Activated naive CD4-positive, alpha-beta T cell treated with anti-CD3 and anti-CD28 coated beads, Interleukin-2, amount 50 U/mL, for 72 hours (primary cell): ENCODE measurements around the gene HSD3B1. TPM values are rescaled to one million over a fixed set of nuclear protein-coding genes. Genes with fewer than 3 reads are reported as not detected.
"Not testable (repeated sequence)": the region's sequence is repeated elsewhere in the genome, so short reads cannot be mapped to it uniquely, and the experiment has no call there.

Experiments
- ATAC-seq, 2 donors: fragments of 150-1000 bp; cut with Tn5 transposase; 2 replicates each; pipeline ENCODE4 v1.10.0; 2021; ENCODE audit warnings: mild to moderate bottlenecking in 2 of 2, moderate library complexity in 2 of 2
- DNase-seq, 2 donors: peaks; one replicate each; pipeline ENCODE4 v3.0.0; 2021 to 2022; ENCODE audit warnings: low spot score in 2 of 2
- H3K27ac Mint-ChIP-seq, 2 donors: one replicate each; pipeline ENCODE4 v1.8.0; 2022; ENCODE audit warnings: mild to moderate bottlenecking in 2 of 2, mixed read lengths in 2 of 2
- H3K36me3 Mint-ChIP-seq, 2 donors: one replicate each; pipeline ENCODE4 v1.8.0; 2022; ENCODE audit warnings: mixed read lengths in 2 of 2
- H3K9me3 Mint-ChIP-seq, 2 donors: one replicate each; pipeline ENCODE4 v1.8.0; 2022; ENCODE audit warnings: mixed read lengths in 2 of 2
- total RNA-seq, 2 donors: library from RNA; stranded (reverse); gene quantifications; one replicate each; pipeline ENCODE4 v1.2.3, GENCODE V29; 2022

HSD3B1 gene
- total RNA-seq, 2 donors from 2014 or later: not detected

DNA sequence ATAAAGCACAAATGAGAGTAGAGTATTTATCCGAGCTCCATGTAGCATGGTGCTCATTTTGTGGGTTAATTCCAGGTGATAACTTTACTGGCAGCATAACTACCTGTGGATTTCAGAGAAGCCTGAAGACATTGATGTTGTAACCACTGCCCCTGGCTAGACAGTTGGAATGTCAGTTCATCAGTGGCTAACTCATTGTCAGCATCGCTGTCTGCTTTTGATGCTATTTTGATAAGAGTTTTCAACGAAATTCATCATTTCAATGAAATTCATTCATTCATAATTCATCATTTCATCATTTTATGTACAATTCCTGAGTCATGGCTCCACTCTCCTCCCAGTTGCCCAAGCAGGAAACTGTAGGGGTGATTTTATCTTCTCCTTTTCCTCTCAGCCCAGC, 34.4 kb downstream of the HSD3B1 start:
- H3K27ac Mint-ChIP-seq: no peak overlapping the region
- DNase-seq (no peak), ATAC-seq (no peak)
- peaks cover 0 to 4% of the 10 kb centered on the region in 2 donors for H3K9me3 Mint-ChIP-seq
- H3K36me3 Mint-ChIP-seq: no peaks in the 10 kb centered on the region

DNA sequence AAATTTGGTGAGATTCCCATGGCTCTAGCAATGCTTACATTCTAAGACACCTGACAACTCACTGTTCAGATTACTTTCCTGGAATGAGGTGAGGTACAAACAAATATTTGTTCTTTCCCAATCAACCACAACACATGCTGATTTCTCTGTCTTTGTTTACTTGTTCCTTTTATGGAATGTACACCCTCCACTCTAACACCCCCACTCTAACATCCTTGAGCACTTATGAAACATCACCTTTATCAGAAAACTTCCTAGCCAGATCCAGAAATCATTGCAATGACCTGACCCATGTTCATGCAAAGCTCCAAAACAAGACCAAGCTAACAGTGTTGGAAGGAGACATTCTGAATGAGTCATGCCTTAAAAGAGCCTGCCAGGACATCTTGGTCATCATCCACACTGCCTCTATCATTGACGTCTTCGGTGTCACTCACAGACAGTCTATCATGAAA, 35.5 kb downstream of the HSD3B1 start:
- Mint-ChIP-seq H3K9me3 (peaks cover 0 to 4% of the 10 kb centered on the region in 2 donors), H3K36me3 (no peaks in the 10 kb centered on the region), H3K27ac (no peak overlapping the region)
- DNase-seq (no peak), ATAC-seq (no peak)

DNA sequence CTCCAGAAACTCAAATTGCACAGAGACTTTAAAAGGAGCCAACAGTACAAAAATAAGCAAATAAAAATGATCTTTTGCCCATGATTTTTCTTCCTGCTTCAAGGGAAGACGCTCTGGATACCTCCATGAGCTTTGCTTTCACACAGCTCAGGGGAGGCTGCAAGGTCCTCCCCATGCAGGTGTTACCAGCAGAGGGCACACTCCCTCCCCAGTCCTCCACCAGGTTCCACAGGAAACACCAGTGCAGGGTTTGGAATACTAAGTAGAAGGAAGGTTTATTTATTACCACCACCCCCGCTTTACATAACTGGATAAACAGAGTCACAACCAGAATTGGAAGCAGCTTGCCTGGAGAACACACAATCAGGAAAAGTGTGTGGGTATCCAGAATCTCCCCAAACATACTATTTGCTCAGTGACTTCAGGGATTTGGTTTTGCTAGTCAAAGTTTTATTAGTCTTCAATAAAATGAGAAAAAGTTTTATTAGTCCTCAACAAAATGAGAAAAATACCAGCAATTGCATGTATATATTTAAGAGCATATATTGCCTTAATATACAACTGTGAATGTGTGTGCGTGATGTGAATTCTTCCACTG, 37.3 kb downstream of the HSD3B1 start:
- DNase-seq (no peak), ATAC-seq (peak in 1 of 2 donors; percentile 35)
- no peaks in the 10 kb centered on the region for H3K9me3 Mint-ChIP-seq
- no peaks in the 10 kb centered on the region for H3K36me3 Mint-ChIP-seq
- H3K27ac Mint-ChIP-seq: no peak overlapping the region

DNA sequence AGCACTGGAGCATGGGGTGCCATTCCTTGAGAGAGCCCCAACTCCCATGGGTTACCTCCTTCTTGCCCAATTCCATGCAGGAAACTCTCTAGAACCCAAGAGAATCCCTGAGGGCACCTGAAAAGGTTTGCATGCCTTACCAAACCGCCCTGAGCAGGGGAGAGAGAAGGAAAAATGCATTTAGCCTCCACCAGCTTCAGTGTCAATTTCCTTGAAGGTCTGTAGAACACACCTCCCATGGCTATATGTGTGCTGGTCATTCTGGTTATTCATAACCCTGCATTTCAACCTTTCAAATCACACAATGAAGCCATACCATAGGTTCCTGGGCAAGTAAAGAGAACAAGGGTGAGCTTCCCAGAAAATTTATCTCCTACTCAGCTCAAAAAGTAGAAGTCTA, 39.6 kb downstream of the HSD3B1 start:
- H3K27ac Mint-ChIP-seq: no peak overlapping the region
- H3K9me3 Mint-ChIP-seq: no peaks in the 10 kb centered on the region
- no peak for ATAC-seq
- no peak for DNase-seq
- no peaks in the 10 kb centered on the region for H3K36me3 Mint-ChIP-seq

DNA sequence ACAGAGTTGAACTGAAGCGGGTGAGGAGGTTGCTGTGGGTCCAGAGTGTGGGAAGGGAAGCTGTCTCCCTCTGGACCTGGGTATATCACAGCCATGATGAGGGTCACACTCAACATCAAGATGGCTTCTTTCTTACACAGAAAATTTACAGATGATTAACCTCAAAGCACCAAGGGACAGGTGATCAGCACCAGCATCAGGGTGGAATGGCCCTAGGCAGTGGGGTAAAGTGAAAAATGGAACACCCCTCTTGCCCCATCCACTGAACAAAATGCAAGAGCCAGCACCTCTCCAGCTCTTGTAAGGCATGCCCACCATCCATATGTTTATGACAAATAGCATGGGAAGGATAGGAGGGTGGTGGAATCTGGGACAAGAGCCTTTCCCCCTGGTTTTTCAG, 40.3 kb downstream of the HSD3B1 start:
- Mint-ChIP-seq H3K36me3 (no peaks in the 10 kb centered on the region), H3K9me3 (no peaks in the 10 kb centered on the region), H3K27ac (no peak overlapping the region)
- ATAC-seq: no peak
- no peak for DNase-seq

DNA sequence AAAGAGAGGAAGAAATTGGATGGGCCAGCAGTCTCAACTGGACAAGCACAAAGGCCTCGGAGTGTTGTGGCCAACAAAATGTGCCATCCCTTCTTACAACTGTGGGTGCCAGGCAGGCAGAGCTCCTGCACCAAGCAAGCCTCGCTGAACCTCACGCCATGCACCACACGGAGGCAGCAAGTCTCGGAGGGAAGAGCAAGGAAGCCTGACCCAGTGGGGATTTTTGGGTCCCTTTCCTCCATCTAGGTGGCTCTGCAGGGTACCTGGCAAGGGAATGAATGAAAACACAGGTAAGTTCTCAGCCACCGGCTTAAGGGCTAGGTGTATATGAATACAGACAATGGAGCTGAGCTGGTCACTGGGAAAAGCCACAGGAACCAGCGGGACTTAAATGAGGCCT, 40.8 kb downstream of the HSD3B1 start:
- Mint-ChIP-seq H3K36me3 (no peaks in the 10 kb centered on the region), H3K27ac (peak overlapping the region in 1 of 2 donors; percentile 7), H3K9me3 (no peaks in the 10 kb centered on the region)
- DNase-seq (no peak), ATAC-seq (no peak)

DNA sequence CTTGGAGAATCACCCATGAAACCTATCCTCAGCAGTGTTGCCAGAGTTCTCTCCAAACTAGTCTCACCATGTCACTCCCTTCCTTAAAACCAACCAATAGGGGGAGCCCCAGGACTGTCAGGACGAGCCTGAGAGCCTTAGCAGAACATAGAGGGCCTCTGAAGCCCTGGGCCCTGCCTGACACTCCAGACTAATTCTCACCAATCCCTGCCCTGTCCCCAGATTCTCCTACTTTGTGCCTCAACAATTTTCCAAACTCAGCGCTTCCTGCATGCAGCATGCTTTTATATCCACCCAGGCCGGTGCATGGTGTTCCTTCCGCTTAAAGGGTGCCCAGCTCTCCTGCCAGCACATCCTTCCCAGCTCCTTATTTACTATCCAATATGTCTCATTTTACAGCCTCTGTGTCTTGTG, 42.7 kb downstream of the HSD3B1 start:
- H3K27ac Mint-ChIP-seq: no peak overlapping the region
- H3K36me3 Mint-ChIP-seq: no peaks in the 10 kb centered on the region
- ATAC-seq (peak in 1 of 2 donors; percentile 64), DNase-seq (peak in 1 of 2 donors; percentile 48)
- no peaks in the 10 kb centered on the region for H3K9me3 Mint-ChIP-seq

DNA sequence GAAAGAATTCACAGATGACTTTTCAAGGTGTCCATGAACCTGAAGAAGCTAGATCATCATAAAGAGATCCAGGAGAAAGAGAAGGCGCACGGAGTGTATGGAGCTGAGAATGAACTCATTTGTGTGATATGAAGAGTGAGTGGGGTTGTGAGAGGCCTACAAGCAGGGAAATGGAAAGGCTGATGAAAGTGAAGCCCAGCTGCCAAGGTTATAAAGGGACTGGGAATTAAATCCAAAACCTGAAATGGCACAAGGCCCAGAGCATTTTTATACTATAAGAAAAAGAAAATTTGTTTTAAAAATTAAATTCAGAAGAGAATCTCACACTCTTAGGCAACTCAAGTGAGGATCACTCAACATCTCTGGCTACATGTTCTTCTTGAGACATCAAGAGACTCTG, 43.4 kb downstream of the HSD3B1 start:
- DNase-seq (no peak), ATAC-seq (no peak)
- Mint-ChIP-seq H3K36me3 (no peaks in the 10 kb centered on the region), H3K27ac (no peak overlapping the region), H3K9me3 (no peaks in the 10 kb centered on the region)

DNA sequence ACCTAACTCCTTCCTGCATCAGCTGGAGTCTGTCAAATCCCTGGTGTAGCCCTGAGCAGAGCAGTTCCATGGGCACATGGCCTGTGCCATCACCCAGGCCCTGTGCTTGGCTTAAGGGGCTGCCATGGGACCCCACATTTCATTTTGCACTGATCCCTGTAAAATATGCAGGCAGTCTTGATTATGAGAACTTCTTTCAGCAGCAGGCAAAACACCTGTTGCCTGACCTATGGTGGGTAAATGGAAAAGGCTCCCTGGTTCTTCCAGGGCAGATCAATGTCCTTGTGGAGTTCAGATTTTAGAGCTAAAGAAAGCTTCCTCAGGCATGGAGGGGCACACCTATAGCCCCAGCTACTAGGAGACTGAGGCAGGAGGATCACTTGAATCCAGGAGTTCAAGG, 44.2 kb downstream of the HSD3B1 start:
- H3K36me3 Mint-ChIP-seq: no peaks in the 10 kb centered on the region
- no peak overlapping the region for H3K27ac Mint-ChIP-seq
- no peaks in the 10 kb centered on the region for H3K9me3 Mint-ChIP-seq
- no peak for ATAC-seq
- no peak for DNase-seq

DNA sequence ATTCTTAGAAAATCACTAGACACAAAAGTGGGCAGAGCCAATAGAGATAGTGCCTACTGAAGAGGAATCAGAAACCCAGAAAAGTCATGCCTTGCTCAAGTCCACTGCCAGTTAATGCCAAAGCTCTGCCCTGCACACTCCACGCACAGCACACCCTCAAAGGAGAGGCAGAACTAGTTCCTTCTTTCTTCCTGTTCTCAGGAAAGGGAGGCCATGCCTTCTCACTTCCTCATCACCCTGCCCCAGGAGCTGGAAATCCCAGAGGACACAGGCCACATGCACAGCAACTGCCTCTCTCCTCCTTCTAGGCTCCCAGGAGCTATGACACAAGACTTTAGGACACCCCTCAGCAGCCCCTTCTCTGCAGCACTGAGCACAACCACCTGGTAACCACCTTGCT, 45.6 kb downstream of the HSD3B1 start:
- DNase-seq, ATAC-seq, H3K36me3 Mint-ChIP-seq, H3K27ac Mint-ChIP-seq, H3K9me3 Mint-ChIP-seq: not testable (repeated sequence)

DNA sequence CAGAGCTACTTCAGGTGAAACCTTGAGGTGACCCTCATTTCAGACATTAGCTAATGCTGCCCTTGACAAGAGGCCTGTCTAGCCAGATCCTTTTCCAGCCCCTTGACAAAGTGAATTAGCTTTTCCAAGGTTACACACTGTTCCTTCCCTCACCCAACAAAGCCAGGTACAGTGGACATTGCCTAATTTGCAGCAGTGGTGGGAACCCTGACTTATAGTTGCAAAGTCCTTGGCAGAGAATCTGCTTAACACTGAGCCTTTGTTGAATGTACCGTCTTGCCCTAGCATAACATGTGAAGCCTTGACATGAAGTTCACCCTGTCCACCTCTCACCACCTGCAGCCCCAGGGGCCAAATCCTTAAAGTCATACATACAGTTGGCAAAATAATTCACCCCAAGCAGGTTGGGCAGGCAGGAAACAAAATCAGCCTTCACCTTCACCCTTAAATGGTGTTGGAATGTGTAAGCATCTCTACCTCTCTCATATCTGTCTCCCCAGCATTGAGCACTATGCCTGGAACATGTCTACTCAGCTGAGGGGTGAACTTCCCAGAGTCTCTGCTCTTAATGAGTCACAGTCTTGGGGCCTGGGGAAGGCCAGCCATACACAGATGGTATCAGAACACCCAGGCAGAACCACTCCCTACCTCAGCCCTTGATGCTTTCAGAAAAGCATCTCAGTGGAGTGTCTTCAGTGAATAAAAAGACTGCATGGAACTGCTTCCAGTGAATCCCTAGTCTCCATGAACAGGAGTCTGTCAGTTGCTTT, 46.5 kb downstream of the HSD3B1 start:
- not testable (repeated sequence) for DNase-seq, H3K27ac Mint-ChIP-seq, H3K9me3 Mint-ChIP-seq, ATAC-seq, H3K36me3 Mint-ChIP-seq

DNA sequence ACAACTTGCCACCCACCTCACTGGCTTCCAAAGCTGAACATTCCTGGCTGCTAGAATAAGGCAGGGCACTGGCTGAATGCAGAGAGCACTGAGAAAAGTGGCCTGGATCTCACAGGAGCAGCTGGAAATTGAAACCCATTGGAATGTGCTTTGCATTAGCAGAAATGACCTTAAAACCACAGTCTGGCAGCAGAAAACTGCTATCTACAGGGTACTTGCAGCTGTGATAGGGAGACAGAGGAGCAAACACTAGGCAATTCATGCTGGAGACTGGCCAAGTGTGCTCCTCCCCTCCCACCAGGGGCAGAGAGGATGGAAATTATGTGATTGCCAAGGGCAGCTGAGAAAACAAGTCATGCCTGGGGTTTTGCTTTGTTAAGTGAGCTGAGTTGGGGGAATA, 47.2 kb downstream of the HSD3B1 start:
- Mint-ChIP-seq H3K27ac (no peak overlapping the region), H3K36me3 (no peaks in the 10 kb centered on the region), H3K9me3 (no peaks in the 10 kb centered on the region)
- no peak for ATAC-seq
- DNase-seq: no peak

DNA sequence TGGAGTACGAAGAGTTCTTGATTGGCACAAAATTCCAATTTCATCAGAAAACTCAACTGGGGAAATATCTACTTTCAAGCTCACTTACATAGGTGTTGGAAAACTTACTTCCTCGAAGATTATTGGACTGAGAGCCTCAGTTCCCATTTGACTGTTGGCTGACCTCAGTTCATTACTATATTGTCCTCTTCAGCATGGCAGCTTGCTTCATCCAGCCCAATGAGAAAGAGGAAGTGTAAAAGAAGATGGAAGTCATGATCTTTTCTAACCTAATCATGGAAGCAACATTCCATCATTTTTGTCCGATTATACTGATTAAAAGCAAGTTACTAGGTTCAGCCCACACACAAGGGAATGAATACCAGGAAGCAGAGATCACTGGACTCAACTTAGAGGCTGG, 49.4 kb downstream of the HSD3B1 start:
- Mint-ChIP-seq H3K27ac (no peak overlapping the region), H3K36me3 (no peaks in the 10 kb centered on the region), H3K9me3 (no peaks in the 10 kb centered on the region)
- ATAC-seq: no peak
- no peak for DNase-seq

DNA sequence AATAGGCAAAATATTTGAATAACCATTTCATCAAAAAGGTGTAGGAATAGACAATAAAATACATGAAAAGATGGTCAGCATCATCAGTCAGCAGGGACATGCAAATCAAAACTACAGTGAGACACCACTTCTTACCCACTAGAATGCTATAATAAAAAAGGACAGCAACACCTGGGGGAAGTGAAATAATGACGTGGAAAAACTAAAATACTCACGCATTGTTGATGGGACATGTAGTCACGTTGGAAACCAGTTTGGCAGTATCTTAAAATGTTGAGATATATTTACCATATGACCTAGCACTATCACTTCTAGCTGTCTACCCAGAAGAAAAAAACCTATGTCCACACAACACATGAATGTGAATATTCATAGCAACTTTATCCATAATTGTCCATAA, 53.4 kb downstream of the HSD3B1 start:
- ATAC-seq, H3K9me3 Mint-ChIP-seq, H3K27ac Mint-ChIP-seq, DNase-seq, H3K36me3 Mint-ChIP-seq: not testable (repeated sequence)

DNA sequence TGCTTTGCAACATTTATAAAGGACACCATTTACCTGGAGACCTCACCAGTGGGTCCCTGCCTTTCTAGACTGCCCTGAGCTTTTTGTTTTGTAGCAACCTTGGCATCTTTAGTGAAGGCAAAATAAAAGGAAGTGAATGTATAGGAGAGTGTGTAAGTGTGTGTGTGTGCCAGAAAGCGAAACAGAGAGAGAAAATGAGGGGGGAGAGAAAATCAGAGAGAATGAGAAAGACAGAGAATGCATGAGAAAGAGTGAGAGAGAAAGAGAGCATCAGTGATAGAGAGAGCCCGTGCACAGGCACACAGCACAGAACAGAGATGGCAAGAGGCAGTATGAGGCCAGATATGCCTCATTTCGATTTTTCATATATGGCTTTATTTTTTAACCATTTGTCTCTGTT, 57.5 kb downstream of the HSD3B1 start:
- DNase-seq: no peak
- ATAC-seq: peak in 1 of 2 donors; percentile 56
- Mint-ChIP-seq H3K27ac (no peak overlapping the region), H3K36me3 (no peaks in the 10 kb centered on the region), H3K9me3 (no peaks in the 10 kb centered on the region)
